ENCODE results near the gene NPAS3. TPM values are rescaled to one million over a fixed set of nuclear protein-coding genes. Genes with fewer than 3 reads are reported as not detected.
A peak's percentile ranks its signal among the peaks of the same experiment; 100 is the strongest.

NPAS3 gene
- total and polyA plus RNA-seq, 2 donors (not counting 3 experiments of a cell fraction or from before 2014, with no cell fraction given): 0.10 to 0.13 TPM

DNA sequence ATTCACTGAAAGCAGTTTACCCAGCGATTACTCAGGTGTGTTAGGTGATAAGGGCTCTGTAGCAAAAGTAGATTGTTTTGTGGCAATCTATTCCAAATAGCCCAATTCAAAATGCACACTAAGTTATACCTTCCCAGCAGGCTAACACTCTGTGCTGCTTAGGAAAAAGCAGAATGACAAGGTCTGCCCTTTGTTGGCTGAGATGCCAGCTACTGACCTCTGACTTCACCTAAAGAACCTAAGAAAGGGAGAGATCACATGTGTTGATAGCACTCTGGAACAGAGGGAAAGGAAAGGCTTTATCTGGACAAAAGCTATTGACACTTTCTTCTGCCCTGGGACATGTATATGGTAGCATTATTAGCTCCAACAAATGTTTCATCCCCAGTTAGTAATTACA lies 609.9 kb downstream of the NPAS3 start:
- no peak for FAIRE-seq
- Histone ChIP-seq H3K27ac (ENCODE audit: insufficient read depth, low read depth, low read length) (no peak overlapping the region), H3K9me3 (replicated peaks; ENCODE audit: control insufficient read depth, insufficient read depth, low read length) (no peaks in the 10 kb centered on the region), H3K79me2 (ENCODE audit: control insufficient read depth, insufficient read depth, low read length) (no peaks in the 10 kb centered on the region), H3K9me1 (replicated peaks; ENCODE audit: control insufficient read depth, extremely low read depth, insufficient read depth, low read length) (no peaks in the 10 kb centered on the region), H4K20me1 (replicated peaks; ENCODE audit: control insufficient read depth, extremely low read depth, insufficient read depth, low read length) (no peaks in the 10 kb centered on the region), H3K4me1 (ENCODE audit: control insufficient read depth, extremely low read depth, insufficient read depth, low read length) (no peaks in the 10 kb centered on the region), H3K4me2 (ENCODE audit: insufficient read depth, low read length) (no peak overlapping the region), H3K36me3 (ENCODE audit: control insufficient read depth in 2 of 2, extremely low read depth in 1 of 2, insufficient read depth in 2 of 2, low read length in 2 of 2) (no peaks in the 10 kb centered on the region), H3K9ac (replicated peaks; ENCODE audit: extremely low read depth, insufficient read depth, low read length) (no peak overlapping the region), H3K27me3 (ENCODE audit: control insufficient read depth in 2 of 2, insufficient read depth in 2 of 2, low read length in 2 of 2) (no peaks in the 10 kb centered on the region), H2AFZ (ENCODE audit: low read depth, low read length) (no peak overlapping the region), H3K4me3 (replicated peaks in 1 of 3; ENCODE audit: insufficient read depth in 1 of 3, low read depth in 1 of 3, low read length in 3 of 3) (no peak overlapping the region)
- no peak for TF ChIP-seq JUN (IDR thresholded peaks at IDR 0.05; ENCODE audit: borderline replicate concordance, insufficient read depth, insufficient read length, low read depth)
- no peak for TF ChIP-seq POLR2A (IDR thresholded peaks at IDR 0.05; ENCODE audit: low read depth, low read length)
- TF ChIP-seq EZH2 (IDR thresholded peaks at IDR 0.05; ENCODE audit: borderline replicate concordance, low read depth, low read length, severe bottlenecking): no peak
- TF ChIP-seq FOS (IDR thresholded peaks at IDR 0.05; ENCODE audit: borderline replicate concordance, insufficient read depth, low read length): no peak
- CTCF ChIA-PET: interaction anchor here (1.0 to 1.2 kb wide), 2 partner anchors 8 to 16 kb away, joined by 3 read pairs; no protein-coding TSS in a partner anchor
- dilution Hi-C loops (cut with MboI; ENCODE audit: extremely low pct_ligation_motif_present, low sequenced_read_pairs): no loop called here
- no TSS peak for BruUV-seq (replicated peaks)
- intact Hi-C loops (cut with micrococcal nuclease): no loop called here
- no peak for DNase-seq (ENCODE audit: low read depth, low spot score)
- POLR2A ChIA-PET: no interaction called here

DNA sequence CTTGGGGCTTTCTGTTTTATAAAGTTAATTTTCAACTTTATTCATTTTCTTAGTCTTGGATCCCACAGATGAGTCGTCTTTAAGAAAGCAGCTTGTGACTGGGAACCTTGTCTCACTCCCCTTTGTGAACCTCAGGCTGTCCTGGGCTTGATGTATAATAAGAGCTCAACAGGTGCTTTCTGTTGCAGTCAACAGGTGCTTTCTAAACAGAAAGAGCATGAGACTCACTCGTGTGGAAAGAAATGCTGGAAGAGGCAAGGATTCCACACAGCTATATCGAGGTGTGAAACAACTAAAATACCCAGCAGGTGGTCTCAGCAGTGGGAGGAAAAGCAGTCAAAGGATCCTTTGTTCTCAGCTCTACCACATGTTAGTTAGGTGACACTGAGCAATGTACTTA lies 613.3 kb downstream of the NPAS3 start:
- Histone ChIP-seq H2AFZ (ENCODE audit: low read depth, low read length) (peak overlapping the region; percentile 16), H3K36me3 (ENCODE audit: control insufficient read depth in 2 of 2, extremely low read depth in 1 of 2, insufficient read depth in 2 of 2, low read length in 2 of 2) (no peaks in the 10 kb centered on the region), H3K27me3 (ENCODE audit: control insufficient read depth in 2 of 2, insufficient read depth in 2 of 2, low read length in 2 of 2) (no peaks in the 10 kb centered on the region), H3K79me2 (ENCODE audit: control insufficient read depth, insufficient read depth, low read length) (no peaks in the 10 kb centered on the region), H4K20me1 (replicated peaks; ENCODE audit: control insufficient read depth, extremely low read depth, insufficient read depth, low read length) (no peaks in the 10 kb centered on the region), H3K9me1 (replicated peaks; ENCODE audit: control insufficient read depth, extremely low read depth, insufficient read depth, low read length) (no peaks in the 10 kb centered on the region), H3K4me1 (ENCODE audit: control insufficient read depth, extremely low read depth, insufficient read depth, low read length) (peaks cover 14% of the 10 kb centered on the region), H3K9ac (replicated peaks; ENCODE audit: extremely low read depth, insufficient read depth, low read length) (no peak overlapping the region), H3K4me2 (ENCODE audit: insufficient read depth, low read length) (no peak overlapping the region), H3K4me3 (replicated peaks in 1 of 3; ENCODE audit: insufficient read depth in 1 of 3, low read depth in 1 of 3, low read length in 3 of 3) (no peak overlapping the region), H3K9me3 (replicated peaks; ENCODE audit: control insufficient read depth, insufficient read depth, low read length) (no peaks in the 10 kb centered on the region), H3K27ac (ENCODE audit: insufficient read depth, low read depth, low read length) (no peak overlapping the region)
- TF ChIP-seq MYC (IDR thresholded peaks at IDR 0.05; ENCODE audit: low read depth, low read length) (no peak), POLR2AphosphoS5 (IDR thresholded peaks at IDR 0.05; ENCODE audit: insufficient read depth, low read depth, low read length) (no peak), POLR2A (IDR thresholded peaks at IDR 0.05; ENCODE audit: low read depth, low read length) (no peak), FOS (IDR thresholded peaks at IDR 0.05; ENCODE audit: borderline replicate concordance, insufficient read depth, low read length) (no peak), EZH2 (IDR thresholded peaks at IDR 0.05; ENCODE audit: borderline replicate concordance, low read depth, low read length, severe bottlenecking) (no peak)
- TF ChIP-seq, protein P1, sequence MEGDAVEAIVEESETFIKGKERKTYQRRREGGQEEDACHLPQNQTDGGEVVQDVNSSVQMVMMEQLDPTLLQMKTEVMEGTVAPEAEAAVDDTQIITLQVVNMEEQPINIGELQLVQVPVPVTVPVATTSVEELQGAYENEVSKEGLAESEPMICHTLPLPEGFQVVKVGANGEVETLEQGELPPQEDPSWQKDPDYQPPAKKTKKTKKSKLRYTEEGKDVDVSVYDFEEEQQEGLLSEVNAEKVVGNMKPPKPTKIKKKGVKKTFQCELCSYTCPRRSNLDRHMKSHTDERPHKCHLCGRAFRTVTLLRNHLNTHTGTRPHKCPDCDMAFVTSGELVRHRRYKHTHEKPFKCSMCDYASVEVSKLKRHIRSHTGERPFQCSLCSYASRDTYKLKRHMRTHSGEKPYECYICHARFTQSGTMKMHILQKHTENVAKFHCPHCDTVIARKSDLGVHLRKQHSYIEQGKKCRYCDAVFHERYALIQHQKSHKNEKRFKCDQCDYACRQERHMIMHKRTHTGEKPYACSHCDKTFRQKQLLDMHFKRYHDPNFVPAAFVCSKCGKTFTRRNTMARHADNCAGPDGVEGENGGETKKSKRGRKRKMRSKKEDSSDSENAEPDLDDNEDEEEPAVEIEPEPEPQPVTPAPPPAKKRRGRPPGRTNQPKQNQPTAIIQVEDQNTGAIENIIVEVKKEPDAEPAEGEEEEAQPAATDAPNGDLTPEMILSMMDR (IDR thresholded peaks at IDR 0.05; ENCODE audit: extremely low read depth in 1 of 2, insufficient read depth in 1 of 2, low read depth in 1 of 2, low read length in 2 of 2): no peak
- FAIRE-seq: no peak
- dilution Hi-C loops (cut with MboI; ENCODE audit: extremely low pct_ligation_motif_present, low sequenced_read_pairs): no loop called here
- ChIA-PET POLR2A (no interaction called here), CTCF (interaction anchor here (0.8 to 1.2 kb wide), 3 partner anchors 52 to 241 kb away, joined by 3 to 4 read pairs (median 3); no protein-coding TSS in a partner anchor)
- DNase-seq (ENCODE audit: low read depth, low spot score): no peak
- intact Hi-C loops (cut with micrococcal nuclease): no loop called here
- BruUV-seq (replicated peaks): no TSS peak

Measured in endothelial cell of umbilical vein (primary cell).